ENCODE data around the gene CLCN2.

CLCN2 gene

GRCh38 chr3:184386047-184386806 is 24.8 kb upstream of the CLCN2 start:
- TF ChIP-seq CTCF (IDR thresholded peaks at IDR 0.05; ENCODE audit: insufficient read depth, missing control alignments) = no peak
- no peak for FAIRE-seq
- no peak for DNase-seq (ENCODE audit: insufficient read length, low spot score)

- FAIRE-seq (no peak), DNase-seq (ENCODE audit: insufficient read length, low spot score) (no peak)
- no peak for TF ChIP-seq CTCF (IDR thresholded peaks at IDR 0.05; ENCODE audit: insufficient read depth, missing control alignments)
These were observed 23.5 kb upstream of the CLCN2 start for GRCh38 chr3:184384856-184385422.

GRCh38 chr3:184384342-184384741 is 22.9 kb upstream of the CLCN2 start:
- no peak for TF ChIP-seq CTCF (IDR thresholded peaks at IDR 0.05; ENCODE audit: insufficient read depth, missing control alignments)
- DNase-seq (ENCODE audit: insufficient read length, low spot score) (no peak), FAIRE-seq (no peak)

- DNase-seq (ENCODE audit: insufficient read length, low spot score) (no peak), FAIRE-seq (no peak)
- TF ChIP-seq CTCF (IDR thresholded peaks at IDR 0.05; ENCODE audit: insufficient read depth, missing control alignments) = no peak
These were observed 21.8 kb upstream of the CLCN2 start for GRCh38 chr3:184383033-184383740.

GRCh38 chr3:184382326-184383032 is 21.1 kb upstream of the CLCN2 start:
- no peak for DNase-seq (ENCODE audit: insufficient read length, low spot score)
- FAIRE-seq = no peak
- TF ChIP-seq CTCF (IDR thresholded peaks at IDR 0.05; ENCODE audit: insufficient read depth, missing control alignments) = no peak

GRCh38 chr3:184381261-184382224 is 20.1 kb upstream of the CLCN2 start:
- DNase-seq (ENCODE audit: insufficient read length, low spot score) (no peak), FAIRE-seq (no peak)
- TF ChIP-seq CTCF (IDR thresholded peaks at IDR 0.05; ENCODE audit: insufficient read depth, missing control alignments) = no peak

Measured in D721Med (cell line).